ENCODE results near the gene SPRING1. TPM values are rescaled to one million over a fixed set of nuclear protein-coding genes. Genes with fewer than 3 reads are reported as not detected.

Gene SPRING1, protein sequence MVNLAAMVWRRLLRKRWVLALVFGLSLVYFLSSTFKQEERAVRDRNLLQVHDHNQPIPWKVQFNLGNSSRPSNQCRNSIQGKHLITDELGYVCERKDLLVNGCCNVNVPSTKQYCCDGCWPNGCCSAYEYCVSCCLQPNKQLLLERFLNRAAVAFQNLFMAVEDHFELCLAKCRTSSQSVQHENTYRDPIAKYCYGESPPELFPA
- 31.6 and 36.4 TPM in 2 replicates for total RNA-seq

DNA sequence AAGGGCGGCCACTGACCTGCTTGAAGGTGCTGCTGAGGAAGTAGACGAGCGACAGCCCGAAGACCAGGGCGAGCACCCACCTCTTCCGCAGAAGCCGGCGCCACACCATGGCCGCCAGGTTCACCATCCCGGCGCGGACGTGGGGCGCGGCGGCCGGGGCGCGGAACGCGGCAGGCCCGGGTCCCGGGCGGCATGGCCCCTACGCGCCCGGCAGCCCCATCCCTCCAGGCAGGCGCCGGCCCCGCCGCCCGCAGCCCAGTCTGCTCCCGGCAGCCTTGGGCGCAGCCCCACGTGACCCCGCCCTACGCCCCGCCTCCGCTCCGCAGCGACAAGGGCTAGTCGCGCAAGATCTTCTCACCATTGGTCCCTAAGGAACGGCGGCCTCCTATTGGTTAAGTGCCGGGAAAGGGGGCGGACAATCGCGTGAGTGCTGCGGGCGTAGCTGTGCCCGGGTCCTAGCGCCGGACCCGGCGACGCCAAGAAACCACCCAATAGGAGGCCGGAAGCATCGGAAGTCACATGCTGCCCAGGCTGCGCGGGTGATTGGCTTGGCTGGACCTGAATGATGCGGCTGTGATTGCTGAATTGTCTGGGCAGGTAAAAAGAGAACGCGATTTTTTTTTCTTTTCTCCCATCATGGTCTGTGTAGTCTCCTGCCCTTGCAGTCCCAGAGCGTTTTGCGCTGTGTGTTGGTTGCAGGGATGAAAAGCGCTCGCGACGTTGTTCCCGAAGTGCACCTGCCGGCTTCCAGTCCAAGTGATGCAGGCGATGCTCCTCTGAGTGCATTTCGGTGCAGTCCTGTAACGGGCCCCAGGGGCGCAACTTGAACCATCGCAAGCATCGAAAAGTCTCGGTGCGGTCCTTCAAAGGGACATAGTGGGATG, at the start of gene SPRING1, which contains the start of gene RNFT2:
Gene SPRING1 (minus strand): TSS at position 296 of the 884 bp plus-strand sequence. CDS start 169 bp downstream, at position 127.
Gene RNFT2 (plus strand): TSS at position 542 of the 884 bp plus-strand sequence. CDS start 2,183 bp downstream, outside the sequence.
- CTCF ChIA-PET: interaction anchor here (1.0 kb wide), 1 partner anchor 29 kb away, joined by 3 read pairs; no protein-coding TSS in a partner anchor
- Mint-ChIP-seq H3K9me3 (no peaks in the 10 kb centered on the region), H3K4me3 (peak within 1 kb of the TSS; percentile 99), H3K27ac (peak within 1 kb of the TSS; percentile 90), H3K27me3 (no peaks in the 10 kb centered on the region), H3K4me1 (peaks cover 31% of the 10 kb centered on the region), H3K36me3 (ENCODE audit: low read depth) (peaks cover 30% of the 10 kb centered on the region)
- TF ChIP-seq, protein P1, sequence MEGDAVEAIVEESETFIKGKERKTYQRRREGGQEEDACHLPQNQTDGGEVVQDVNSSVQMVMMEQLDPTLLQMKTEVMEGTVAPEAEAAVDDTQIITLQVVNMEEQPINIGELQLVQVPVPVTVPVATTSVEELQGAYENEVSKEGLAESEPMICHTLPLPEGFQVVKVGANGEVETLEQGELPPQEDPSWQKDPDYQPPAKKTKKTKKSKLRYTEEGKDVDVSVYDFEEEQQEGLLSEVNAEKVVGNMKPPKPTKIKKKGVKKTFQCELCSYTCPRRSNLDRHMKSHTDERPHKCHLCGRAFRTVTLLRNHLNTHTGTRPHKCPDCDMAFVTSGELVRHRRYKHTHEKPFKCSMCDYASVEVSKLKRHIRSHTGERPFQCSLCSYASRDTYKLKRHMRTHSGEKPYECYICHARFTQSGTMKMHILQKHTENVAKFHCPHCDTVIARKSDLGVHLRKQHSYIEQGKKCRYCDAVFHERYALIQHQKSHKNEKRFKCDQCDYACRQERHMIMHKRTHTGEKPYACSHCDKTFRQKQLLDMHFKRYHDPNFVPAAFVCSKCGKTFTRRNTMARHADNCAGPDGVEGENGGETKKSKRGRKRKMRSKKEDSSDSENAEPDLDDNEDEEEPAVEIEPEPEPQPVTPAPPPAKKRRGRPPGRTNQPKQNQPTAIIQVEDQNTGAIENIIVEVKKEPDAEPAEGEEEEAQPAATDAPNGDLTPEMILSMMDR (IDR thresholded peaks at IDR 0.05): no peak
- POLR2A ChIA-PET: interaction anchor here (0.6 kb wide), 2 partner anchors 12 to 120 kb away, joined by 4 to 6 read pairs; no protein-coding TSS in a partner anchor
- DNase-seq (peak; percentile 97), ATAC-seq (ENCODE audit: low read depth) (peak; percentile 97)
- intact Hi-C loops (cut with micrococcal nuclease): loop anchor here (1.0 to 5.0 kb wide), 9 partner anchors 64 to 461 kb away; partner anchors contain the start of genes FBXW8, HRK and MED13L

DNA sequence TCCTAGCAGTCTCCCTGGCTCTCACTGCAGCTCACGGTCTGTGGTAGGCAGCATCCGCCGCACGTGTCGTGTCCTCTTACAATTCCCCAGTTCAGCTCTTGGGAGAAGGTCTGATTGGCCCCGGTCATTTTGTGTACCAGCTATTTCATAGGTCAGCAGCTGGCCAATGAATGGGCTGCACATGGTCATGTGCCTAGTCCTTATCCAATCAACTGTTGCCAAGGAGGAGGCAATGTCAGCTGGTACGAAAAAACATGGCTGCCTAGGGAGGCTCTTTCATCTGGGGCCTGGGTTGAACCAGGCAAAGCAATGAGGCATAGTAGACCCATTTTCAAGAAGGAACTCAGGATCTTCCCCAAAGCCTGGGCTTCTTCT, 46.4 kb upstream of the SPRING1 start:
- Mint-ChIP-seq H3K27ac (no peak overlapping the region), H3K4me1 (peaks cover 1% of the 10 kb centered on the region), H3K36me3 (ENCODE audit: low read depth) (peaks cover 43% of the 10 kb centered on the region)

DNA sequence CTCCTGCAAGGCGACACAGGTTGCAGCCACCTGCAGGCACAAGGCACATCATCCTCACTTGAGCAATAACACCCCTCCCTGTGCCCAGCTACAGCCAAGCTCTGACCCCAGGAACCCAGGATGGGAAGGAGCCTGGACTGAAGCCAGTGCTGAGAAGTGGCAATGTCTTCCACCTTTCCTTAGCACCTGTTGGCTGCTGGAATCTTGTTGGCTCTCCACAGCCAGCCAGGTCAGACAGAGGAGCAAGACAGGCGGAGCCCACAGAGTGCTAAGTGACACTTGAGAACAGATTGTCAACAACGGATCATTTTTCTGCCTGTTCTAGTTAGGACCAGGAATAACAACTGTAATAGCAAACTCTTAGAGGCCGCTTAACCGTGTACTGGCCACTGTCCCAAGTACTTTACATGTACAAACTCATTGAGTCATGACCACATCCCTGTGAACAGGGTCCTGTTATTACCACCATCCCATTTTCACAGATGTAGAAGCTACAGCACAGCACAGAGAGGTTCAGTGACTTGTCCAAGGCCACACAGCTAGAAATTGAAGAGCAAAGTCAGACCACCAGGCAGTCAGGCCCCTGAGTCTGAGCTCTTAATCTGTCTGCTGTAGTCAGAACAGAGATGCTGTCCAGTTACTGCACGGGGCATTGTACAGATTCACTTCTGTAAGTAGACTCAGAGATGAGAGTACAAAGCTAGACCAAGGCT, 45.8 kb upstream of the SPRING1 start:
- ATAC-seq (ENCODE audit: low read depth): no peak
- ChIA-PET POLR2A (no interaction called here), CTCF (no interaction called here)
- TF ChIP-seq, protein P1 (IDR thresholded peaks at IDR 0.05): no peak
- H3K27me3 Mint-ChIP-seq: no peaks in the 10 kb centered on the region
- no peak overlapping the region for H3K27ac Mint-ChIP-seq
- peaks cover 1% of the 10 kb centered on the region for H3K4me1 Mint-ChIP-seq
- no peaks in the 10 kb centered on the region for H3K9me3 Mint-ChIP-seq
- peaks cover 46% of the 10 kb centered on the region for H3K36me3 Mint-ChIP-seq (ENCODE audit: low read depth)
- intact Hi-C loops (cut with micrococcal nuclease): no loop called here
- no peak overlapping the region for H3K4me3 Mint-ChIP-seq
- DNase-seq: no peak

More for the DNA sequence above, 46.4 kb upstream of the SPRING1 start:
- ChIA-PET POLR2A (no interaction called here), CTCF (no interaction called here)
- no peak for ATAC-seq (ENCODE audit: low read depth)
- H3K27me3 Mint-ChIP-seq: no peaks in the 10 kb centered on the region
- no peaks in the 10 kb centered on the region for H3K9me3 Mint-ChIP-seq
- intact Hi-C loops (cut with micrococcal nuclease): no loop called here
- TF ChIP-seq, protein P1 (IDR thresholded peaks at IDR 0.05): no peak
- DNase-seq: no peak
- H3K4me3 Mint-ChIP-seq: no peak overlapping the region

DNA sequence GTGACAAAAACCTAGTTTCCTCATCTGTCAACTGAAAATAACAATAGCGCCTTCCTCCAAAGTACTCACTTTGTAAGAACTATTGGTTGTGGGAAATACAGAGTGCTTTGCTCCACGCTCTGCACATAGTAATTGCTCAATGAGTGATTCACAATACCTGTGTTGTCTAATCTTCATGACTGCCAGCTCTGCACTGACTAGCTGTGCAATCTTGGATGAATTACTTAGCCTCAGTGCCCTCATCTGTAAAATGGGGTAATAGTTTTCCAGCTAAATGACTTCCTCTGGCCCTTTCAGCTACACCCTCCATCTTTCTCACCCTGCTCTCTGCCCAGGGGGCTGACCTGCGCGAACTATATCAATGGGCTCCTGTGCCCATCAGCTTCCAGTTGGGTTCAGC, 43.1 kb upstream of the SPRING1 start:
- intact Hi-C loops (cut with micrococcal nuclease): no loop called here
- no peak for DNase-seq
- ChIA-PET CTCF (no interaction called here), POLR2A (interaction anchor here (0.7 kb wide), 1 partner anchor 20 kb away, joined by 3 read pairs; no protein-coding TSS in a partner anchor)
- H3K4me1 Mint-ChIP-seq: no peaks in the 10 kb centered on the region
- no peak overlapping the region for H3K4me3 Mint-ChIP-seq
- no peaks in the 10 kb centered on the region for H3K9me3 Mint-ChIP-seq
- peaks cover 36% of the 10 kb centered on the region for H3K36me3 Mint-ChIP-seq (ENCODE audit: low read depth)
- TF ChIP-seq, protein P1 (IDR thresholded peaks at IDR 0.05): no peak
- H3K27me3 Mint-ChIP-seq: no peaks in the 10 kb centered on the region
- H3K27ac Mint-ChIP-seq: no peak overlapping the region
- ATAC-seq (ENCODE audit: low read depth): no peak
